ENCODE results near the gene RPS17.
A peak's percentile ranks its signal among the peaks of the same experiment; 100 is the strongest.

The RPS17 gene

GRCh38 chr15:82556315-82557035 is 16.2 kb upstream of the RPS17 start:
- no peak for TF ChIP-seq ZNF274 (IDR thresholded peaks at IDR 0.05; ENCODE audit: low read depth, low read length)
- H3K4me3 ChIP-seq (ENCODE audit: low read length), result no peak overlapping the region

- TF ChIP-seq ZNF274 (IDR thresholded peaks at IDR 0.05; ENCODE audit: low read depth, low read length), result no peak
- no peak overlapping the region for H3K4me3 ChIP-seq (ENCODE audit: low read length)
These were observed 14.6 kb upstream of the RPS17 start for GRCh38 chr15:82554849-82555248.

GRCh38 chr15:82554351-82554750 is 14.1 kb upstream of the RPS17 start:
- H3K4me3 ChIP-seq (ENCODE audit: low read length), result no peak overlapping the region

GRCh38 chr15:82553846-82554245 is 13.6 kb upstream of the RPS17 start:
- H3K4me3 ChIP-seq (ENCODE audit: low read length), result no peak overlapping the region
- no peak for TF ChIP-seq ZNF274 (IDR thresholded peaks at IDR 0.05; ENCODE audit: low read depth, low read length)

More at GRCh38 chr15:82554351-82554750, 14.1 kb upstream of the RPS17 start:
- TF ChIP-seq ZNF274 (IDR thresholded peaks at IDR 0.05; ENCODE audit: low read depth, low read length), result no peak

GRCh38 chr15:82552861-82553260 is 12.6 kb upstream of the RPS17 start:
- no peak overlapping the region for H3K4me3 ChIP-seq (ENCODE audit: low read length)
- no peak for TF ChIP-seq ZNF274 (IDR thresholded peaks at IDR 0.05; ENCODE audit: low read depth, low read length)

- no peak for TF ChIP-seq ZNF274 (IDR thresholded peaks at IDR 0.05; ENCODE audit: low read depth, low read length)
- no peak overlapping the region for H3K4me3 ChIP-seq (ENCODE audit: low read length)
These were observed 11.5 kb upstream of the RPS17 start for GRCh38 chr15:82551646-82552247.

GRCh38 chr15:82549199-82549665 is 9.0 kb upstream of the RPS17 start:
- no peak overlapping the region for H3K4me3 ChIP-seq (ENCODE audit: low read length)
- no peak for TF ChIP-seq ZNF274 (IDR thresholded peaks at IDR 0.05; ENCODE audit: low read depth, low read length)

- TF ChIP-seq ZNF274 (IDR thresholded peaks at IDR 0.05; ENCODE audit: low read depth, low read length), result no peak
- H3K4me3 ChIP-seq (ENCODE audit: low read length), result no peak overlapping the region
These were observed 8.4 kb upstream of the RPS17 start for GRCh38 chr15:82548700-82549099.

GRCh38 chr15:82545478-82545877 is 5.2 kb upstream of the RPS17 start:
- no peak for TF ChIP-seq ZNF274 (IDR thresholded peaks at IDR 0.05; ENCODE audit: low read depth, low read length)

GRCh38 chr15:82545002-82545401 is 4.7 kb upstream of the RPS17 start:
- H3K4me3 ChIP-seq (ENCODE audit: low read length), result no peak overlapping the region
- TF ChIP-seq ZNF274 (IDR thresholded peaks at IDR 0.05; ENCODE audit: low read depth, low read length), result no peak

More at GRCh38 chr15:82545478-82545877, 5.2 kb upstream of the RPS17 start:
- H3K4me3 ChIP-seq (ENCODE audit: low read length), result no peak overlapping the region

GRCh38 chr15:82544431-82544830 is 4.2 kb upstream of the RPS17 start:
- H3K4me3 ChIP-seq (ENCODE audit: low read length), result no peak overlapping the region
- no peak for TF ChIP-seq ZNF274 (IDR thresholded peaks at IDR 0.05; ENCODE audit: low read depth, low read length)

GRCh38 chr15:82543160-82543559 is 2.9 kb upstream of the RPS17 start:
- no peak overlapping the region for H3K4me3 ChIP-seq (ENCODE audit: low read length)

GRCh38 chr15:82540984-82541431 is 751 bp upstream of the RPS17 start:
- no peak for TF ChIP-seq ZNF274 (IDR thresholded peaks at IDR 0.05; ENCODE audit: low read depth, low read length)
- H3K4me3 ChIP-seq (ENCODE audit: low read length), result peak overlapping the region; percentile 84

More at GRCh38 chr15:82543160-82543559, 2.9 kb upstream of the RPS17 start:
- TF ChIP-seq ZNF274 (IDR thresholded peaks at IDR 0.05; ENCODE audit: low read depth, low read length), result no peak

- TF ChIP-seq ZNF274 (IDR thresholded peaks at IDR 0.05; ENCODE audit: low read depth, low read length), result no peak
These were observed 584 bp downstream of the RPS17 start for GRCh38 chr15:82539691-82540054.

More at GRCh38 chr15:82539691-82540054, 584 bp downstream of the RPS17 start:
- H3K4me3 ChIP-seq (ENCODE audit: low read length), result peak overlapping the region; percentile 97
